Gastroesophageal sphincter (tissue), 3 donors: Measurements from ENCODE around the gene SLCO3A1.

ENCODE experiments used
- CTCF ChIP-seq, 4 experiments: fragments of 200-600 bp in 2 of 4; fragments of 450-650 bp in 2 of 4; sonication (generic) in 1 of 4; IDR thresholded peaks; one replicate each; pipeline ENCODE4 v1.5.1; 2017 to 2019; ENCODE audit warnings: antibody characterized with exemption in 4 of 4, mild to moderate bottlenecking in 2 of 4, moderate library complexity in 2 of 4
- POLR2AphosphoS5 ChIP-seq: sonication (generic); formaldehyde crosslinking; IDR thresholded peaks from one replicate; pipeline ENCODE4 v1.6.1; 2017; ENCODE audit warnings: antibody characterized with exemption

GRCh38 chr15:92059036-92059970 is 205.8 kb downstream of the SLCO3A1 start:
- TF ChIP-seq POLR2AphosphoS5 (no peak), CTCF (IDR thresholded peaks at IDR 0.05) (no peak)
